ENCODE results near the gene HEPACAM2.

Gene HEPACAM2

GRCh38 chr7:93171606-93172226, 54.6 kb downstream of the HEPACAM2 start:
- no peak overlapping the region for H3K9ac ChIP-seq (ENCODE audit: low read length)
- no peaks in the 10 kb centered on the region for H4K20me1 ChIP-seq (ENCODE audit: insufficient read depth, low read length)
- no peak overlapping the region for H3K4me2 ChIP-seq (ENCODE audit: low read length)
- peaks cover 13% of the 10 kb centered on the region for H3K36me3 ChIP-seq (replicated peaks; ENCODE audit: low read depth, low read length)
- H3K4me3 ChIP-seq (ENCODE audit: low read length) = no peak overlapping the region
- TF ChIP-seq EZH2phosphoT487 (IDR thresholded peaks at IDR 0.05; ENCODE audit: low read depth) (no peak), CTCF (IDR thresholded peaks at IDR 0.05; ENCODE audit: low read depth, low read length) (no peak)
- no peaks in the 10 kb centered on the region for H3K4me1 ChIP-seq (ENCODE audit: low read length)
- peaks cover 17% of the 10 kb centered on the region for H3K9me3 ChIP-seq (ENCODE audit: insufficient read depth, low read length)
- no peaks in the 10 kb centered on the region for H3K27me3 ChIP-seq (ENCODE audit: low read depth, low read length)
- H3K79me2 ChIP-seq (ENCODE audit: low read length) = no peaks in the 10 kb centered on the region
- H3K27ac ChIP-seq (ENCODE audit: low read length) = no peak overlapping the region
- no peak overlapping the region for H2AFZ ChIP-seq (ENCODE audit: low read depth, low read length)

- Histone ChIP-seq H3K9ac (ENCODE audit: low read length) (peak overlapping the region; percentile 38), H3K9me3 (ENCODE audit: insufficient read depth, low read length) (peaks cover 19% of the 10 kb centered on the region), H3K36me3 (replicated peaks; ENCODE audit: low read depth, low read length) (peaks cover 24% of the 10 kb centered on the region), H3K79me2 (ENCODE audit: low read length) (no peaks in the 10 kb centered on the region), H3K4me3 (ENCODE audit: low read length) (no peak overlapping the region), H3K4me1 (ENCODE audit: low read length) (peaks cover 26% of the 10 kb centered on the region), H2AFZ (ENCODE audit: low read depth, low read length) (no peak overlapping the region), H3K4me2 (ENCODE audit: low read length) (peak overlapping the region; percentile 34; the same call in 1 of the 2 replicates), H4K20me1 (ENCODE audit: insufficient read depth, low read length) (no peaks in the 10 kb centered on the region), H3K27ac (ENCODE audit: low read length) (peak overlapping the region; percentile 89), H3K27me3 (ENCODE audit: low read depth, low read length) (no peaks in the 10 kb centered on the region)
- no peak for TF ChIP-seq EZH2phosphoT487 (IDR thresholded peaks at IDR 0.05; ENCODE audit: low read depth)
- TF ChIP-seq CTCF (IDR thresholded peaks at IDR 0.05; ENCODE audit: low read depth, low read length) = no peak
Observed at GRCh38 chr7:93165447-93165846, 60.8 kb downstream of the HEPACAM2 start.

- peaks cover 26% of the 10 kb centered on the region for H3K4me1 ChIP-seq (ENCODE audit: low read length)
- no peak overlapping the region for H2AFZ ChIP-seq (ENCODE audit: low read depth, low read length)
- TF ChIP-seq CTCF (IDR thresholded peaks at IDR 0.05; ENCODE audit: low read depth, low read length) = no peak
- no peak for TF ChIP-seq EZH2phosphoT487 (IDR thresholded peaks at IDR 0.05; ENCODE audit: low read depth)
- peaks cover 24% of the 10 kb centered on the region for H3K36me3 ChIP-seq (replicated peaks; ENCODE audit: low read depth, low read length)
- peak overlapping the region; percentile 89 for H3K27ac ChIP-seq (ENCODE audit: low read length)
- H3K27me3 ChIP-seq (ENCODE audit: low read depth, low read length) = no peaks in the 10 kb centered on the region
- H4K20me1 ChIP-seq (ENCODE audit: insufficient read depth, low read length) = no peaks in the 10 kb centered on the region
- H3K4me3 ChIP-seq (ENCODE audit: low read length) = peak overlapping the region; percentile 14; the same call in 1 of the 2 replicates
- peaks cover 20% of the 10 kb centered on the region for H3K9me3 ChIP-seq (ENCODE audit: insufficient read depth, low read length)
- H3K9ac ChIP-seq (ENCODE audit: low read length) = peak overlapping the region; percentile 36
- no peaks in the 10 kb centered on the region for H3K79me2 ChIP-seq (ENCODE audit: low read length)
- peak overlapping the region; percentile 34 for H3K4me2 ChIP-seq (ENCODE audit: low read length)
Observed at GRCh38 chr7:93164766-93165165, 61.5 kb downstream of the HEPACAM2 start.

GRCh38 chr7:93161181-93161762, 65.0 kb downstream of the HEPACAM2 start:
- H3K27me3 ChIP-seq (ENCODE audit: low read depth, low read length) = no peaks in the 10 kb centered on the region
- H3K27ac ChIP-seq (ENCODE audit: low read length) = no peak overlapping the region
- no peak overlapping the region for H2AFZ ChIP-seq (ENCODE audit: low read depth, low read length)

More at GRCh38 chr7:93161181-93161762, 65.0 kb downstream of the HEPACAM2 start:
- Histone ChIP-seq H3K9me3 (ENCODE audit: insufficient read depth, low read length) (peaks cover 24% of the 10 kb centered on the region), H3K9ac (ENCODE audit: low read length) (no peak overlapping the region), H3K4me1 (ENCODE audit: low read length) (peaks cover 24% of the 10 kb centered on the region), H3K4me3 (ENCODE audit: low read length) (no peak overlapping the region), H3K79me2 (ENCODE audit: low read length) (no peaks in the 10 kb centered on the region), H4K20me1 (ENCODE audit: insufficient read depth, low read length) (no peaks in the 10 kb centered on the region), H3K36me3 (replicated peaks; ENCODE audit: low read depth, low read length) (peaks cover 24% of the 10 kb centered on the region), H3K4me2 (ENCODE audit: low read length) (no peak overlapping the region)
- TF ChIP-seq EZH2phosphoT487 (IDR thresholded peaks at IDR 0.05; ENCODE audit: low read depth) (no peak), CTCF (IDR thresholded peaks at IDR 0.05; ENCODE audit: low read depth, low read length) (no peak)

Measured in OCI-LY3 (cell line).